ENCODE results near the gene PARVB. TPM values are rescaled to one million over a fixed set of nuclear protein-coding genes. Genes with fewer than 3 reads are reported as not detected.

The PARVB gene
- total RNA-seq, 4 donors from 2014 or later, result 3.3 to 20.8 (median 11.7) TPM

DNA sequence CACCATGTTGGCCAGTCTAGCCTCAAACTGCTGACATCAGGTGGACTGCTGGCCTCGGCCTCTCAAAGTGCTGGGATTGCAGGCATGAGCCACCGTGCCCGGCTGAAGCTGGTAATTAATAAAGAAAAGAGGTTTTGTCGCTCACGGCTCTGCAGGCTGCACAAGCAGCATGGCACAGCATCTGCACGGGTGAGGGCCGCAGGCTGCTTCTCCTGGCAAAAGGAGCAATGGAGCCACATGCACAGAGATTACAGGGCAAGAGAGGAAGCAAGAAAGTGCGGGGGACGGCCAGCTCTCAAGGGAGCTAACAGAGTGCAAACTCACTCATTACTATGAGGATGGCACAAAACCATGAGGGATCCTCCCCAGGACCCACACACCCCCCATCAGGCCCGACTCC lies 4.7 kb upstream of the PARVB start:
- 72 to 94% methylated on average over 6 to 9 of the region's 10 CpGs for WGBS, 2 donors
- DNase-seq, result no peak
- intact Hi-C loops (cut with DNase I), result no loop called here
- Histone ChIP-seq H3K4me1 (peaks cover 8 to 14% (median 8%) of the 10 kb centered on the region in 3 donors), H3K27me3 (peaks cover 0 to 8% (median 0%) of the 10 kb centered on the region in 4 donors), H3K4me3 (no peak overlapping the region), H3K27ac (no peak overlapping the region), H3K9me3 (no peaks in the 10 kb centered on the region), H3K36me3 (no peaks in the 10 kb centered on the region)
- no peak for TF ChIP-seq POLR2A (IDR thresholded peaks at IDR 0.05)
- TF ChIP-seq, protein P1, sequence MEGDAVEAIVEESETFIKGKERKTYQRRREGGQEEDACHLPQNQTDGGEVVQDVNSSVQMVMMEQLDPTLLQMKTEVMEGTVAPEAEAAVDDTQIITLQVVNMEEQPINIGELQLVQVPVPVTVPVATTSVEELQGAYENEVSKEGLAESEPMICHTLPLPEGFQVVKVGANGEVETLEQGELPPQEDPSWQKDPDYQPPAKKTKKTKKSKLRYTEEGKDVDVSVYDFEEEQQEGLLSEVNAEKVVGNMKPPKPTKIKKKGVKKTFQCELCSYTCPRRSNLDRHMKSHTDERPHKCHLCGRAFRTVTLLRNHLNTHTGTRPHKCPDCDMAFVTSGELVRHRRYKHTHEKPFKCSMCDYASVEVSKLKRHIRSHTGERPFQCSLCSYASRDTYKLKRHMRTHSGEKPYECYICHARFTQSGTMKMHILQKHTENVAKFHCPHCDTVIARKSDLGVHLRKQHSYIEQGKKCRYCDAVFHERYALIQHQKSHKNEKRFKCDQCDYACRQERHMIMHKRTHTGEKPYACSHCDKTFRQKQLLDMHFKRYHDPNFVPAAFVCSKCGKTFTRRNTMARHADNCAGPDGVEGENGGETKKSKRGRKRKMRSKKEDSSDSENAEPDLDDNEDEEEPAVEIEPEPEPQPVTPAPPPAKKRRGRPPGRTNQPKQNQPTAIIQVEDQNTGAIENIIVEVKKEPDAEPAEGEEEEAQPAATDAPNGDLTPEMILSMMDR (IDR thresholded peaks at IDR 0.05), result no peak

DNA sequence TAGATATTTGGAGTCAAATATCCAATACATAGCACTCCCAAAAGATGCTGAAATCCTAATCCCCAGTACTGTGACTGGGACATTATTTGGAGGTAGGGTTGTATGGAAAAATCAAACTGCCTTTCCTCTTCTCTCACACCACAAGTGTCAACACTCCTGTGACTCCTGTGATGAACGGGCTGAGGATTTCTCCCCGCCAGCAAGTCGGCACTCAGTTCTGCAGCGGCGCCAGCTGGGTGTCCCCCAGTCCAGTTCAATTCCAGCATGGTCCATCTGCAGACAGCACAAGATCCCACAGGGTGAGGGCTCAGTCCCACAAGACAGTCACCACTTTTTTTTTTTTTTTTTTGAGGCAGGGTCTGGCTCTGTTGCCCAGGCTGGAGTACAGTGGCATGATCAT lies 4.3 kb upstream of the PARVB start:
- H3K4me3 ChIP-seq, result no peak overlapping the region
- peaks cover 8 to 18% (median 9%) of the 10 kb centered on the region in 3 donors for H3K4me1 ChIP-seq
- H3K27me3 ChIP-seq, result peaks cover 0 to 13% (median 0%) of the 10 kb centered on the region in 4 donors
- intact Hi-C loops (cut with DNase I), result no loop called here
- no peaks in the 10 kb centered on the region for H3K9me3 ChIP-seq
- DNase-seq, result no peak
- WGBS, 2 donors, result 96 to 98% methylated on average over 4 to 5 of the region's 5 CpGs
- no peak overlapping the region for H3K27ac ChIP-seq
- no peak for TF ChIP-seq POLR2A (IDR thresholded peaks at IDR 0.05)
- TF ChIP-seq, protein P1 (IDR thresholded peaks at IDR 0.05), result no peak
- H3K36me3 ChIP-seq, result no peaks in the 10 kb centered on the region

DNA sequence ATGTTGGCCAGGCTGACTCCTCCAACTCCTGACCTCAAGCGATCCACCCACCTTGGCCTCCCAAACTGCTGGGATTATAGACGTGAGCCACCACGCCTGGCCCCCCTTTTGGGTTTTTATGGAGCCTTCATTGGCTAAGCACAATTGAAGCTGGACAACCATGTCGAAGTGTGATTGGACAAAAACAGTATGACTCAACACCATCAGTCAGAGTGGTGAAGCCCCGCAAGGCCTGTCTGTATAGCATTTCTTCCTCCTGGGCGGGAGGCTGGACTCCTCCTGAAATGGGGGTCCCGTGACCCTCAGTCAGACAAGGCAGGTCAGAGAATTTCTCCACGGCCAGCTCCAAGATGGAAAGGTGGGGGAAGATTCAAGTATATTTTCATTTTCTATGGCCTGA lies 3.1 kb upstream of the PARVB start:
- Histone ChIP-seq H3K9me3 (no peaks in the 10 kb centered on the region), H3K27ac (no peak overlapping the region), H3K4me1 (peaks cover 8 to 29% (median 18%) of the 10 kb centered on the region in 3 donors), H3K4me3 (no peak overlapping the region), H3K27me3 (peaks cover 0 to 24% (median 0%) of the 10 kb centered on the region in 4 donors), H3K36me3 (no peaks in the 10 kb centered on the region)
- no peak for TF ChIP-seq POLR2A (IDR thresholded peaks at IDR 0.05)
- TF ChIP-seq, protein P1 (IDR thresholded peaks at IDR 0.05), result no peak
- intact Hi-C loops (cut with DNase I), result no loop called here
- WGBS, 2 donors, result 86 to 89% methylated on average over 7 to 8 of the region's 8 CpGs
- no peak for DNase-seq

DNA sequence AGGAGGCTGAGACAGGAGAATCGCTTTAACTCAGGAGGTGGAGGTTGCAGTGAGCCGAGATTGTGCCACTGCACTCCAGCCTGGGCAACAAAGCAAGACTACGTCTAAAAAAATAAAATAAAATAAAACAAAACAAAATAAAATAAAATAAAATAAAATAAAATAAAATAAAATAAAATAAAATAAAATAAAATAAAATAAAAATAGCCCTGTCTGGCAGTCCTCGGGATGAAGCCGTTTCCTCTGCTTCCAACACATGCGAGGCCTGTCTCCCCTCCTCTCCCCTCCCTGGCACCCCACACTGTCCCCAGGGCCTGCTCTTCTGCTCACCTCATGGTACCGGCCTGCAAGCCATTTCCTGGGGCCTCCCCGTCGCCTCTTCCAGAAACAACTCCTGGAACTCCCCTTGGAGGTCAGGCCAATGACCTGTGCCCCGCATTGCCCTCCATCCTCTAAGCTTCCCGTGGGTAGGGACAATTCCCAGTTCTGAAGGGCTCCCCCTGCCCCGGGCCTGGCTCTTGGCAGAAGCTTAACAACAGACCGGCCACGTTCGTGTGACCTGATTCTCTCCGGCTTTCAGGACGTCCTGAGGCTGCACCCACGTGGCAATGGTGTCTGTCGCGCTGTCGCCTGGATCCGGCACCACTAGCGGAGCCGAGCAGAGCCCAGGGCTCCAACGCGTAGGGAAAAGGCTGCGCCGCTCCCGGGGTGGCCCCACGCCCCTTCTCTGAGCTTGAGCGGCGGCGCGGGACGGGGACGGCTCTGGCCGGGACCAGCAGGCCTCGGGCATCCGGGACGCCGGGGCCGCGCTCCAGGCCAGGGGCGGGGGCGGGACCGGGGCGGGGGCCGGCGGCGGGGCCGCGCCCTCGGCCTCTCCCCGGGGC lies 456 bp upstream of the PARVB start:
- peaks cover 0 to 36% (median 0%) of the 10 kb centered on the region in 4 donors for H3K27me3 ChIP-seq
- no peaks in the 10 kb centered on the region for H3K36me3 ChIP-seq
- H3K27ac ChIP-seq, result peak overlapping the region; percentile 78 to 95 (median 85)
- H3K4me3 ChIP-seq, result peak overlapping the region; percentile 46 to 73 (median 58)
- H3K9me3 ChIP-seq, result no peaks in the 10 kb centered on the region
- TF ChIP-seq POLR2A (IDR thresholded peaks at IDR 0.05), result peak in 1 of 4 donors; percentile 55
- TF ChIP-seq, protein P1 (IDR thresholded peaks at IDR 0.05), result no peak
- H3K4me1 ChIP-seq, result peaks cover 8 to 43% (median 24%) of the 10 kb centered on the region in 3 donors
- intact Hi-C loops (cut with DNase I), result no loop called here
- WGBS, 2 donors, result 17 to 47% methylated on average over 10 to 15 of the region's 54 CpGs
- no peak for DNase-seq

Measured in esophagus squamous epithelium (tissue), 5 donors.